Stromal cell of bone marrow (primary cell): ENCODE measurements around the gene KIFC3.
"Not testable (repeated sequence)": the region's sequence is repeated elsewhere in the genome, so short reads cannot be mapped to it uniquely, and the experiment has no call there.

Experiments
- DNase-seq: peaks from one replicate; pipeline ENCODE4 v3.0.0-alpha.2; 2012; ENCODE audit warnings: low read depth

KIFC3 gene

DNA sequence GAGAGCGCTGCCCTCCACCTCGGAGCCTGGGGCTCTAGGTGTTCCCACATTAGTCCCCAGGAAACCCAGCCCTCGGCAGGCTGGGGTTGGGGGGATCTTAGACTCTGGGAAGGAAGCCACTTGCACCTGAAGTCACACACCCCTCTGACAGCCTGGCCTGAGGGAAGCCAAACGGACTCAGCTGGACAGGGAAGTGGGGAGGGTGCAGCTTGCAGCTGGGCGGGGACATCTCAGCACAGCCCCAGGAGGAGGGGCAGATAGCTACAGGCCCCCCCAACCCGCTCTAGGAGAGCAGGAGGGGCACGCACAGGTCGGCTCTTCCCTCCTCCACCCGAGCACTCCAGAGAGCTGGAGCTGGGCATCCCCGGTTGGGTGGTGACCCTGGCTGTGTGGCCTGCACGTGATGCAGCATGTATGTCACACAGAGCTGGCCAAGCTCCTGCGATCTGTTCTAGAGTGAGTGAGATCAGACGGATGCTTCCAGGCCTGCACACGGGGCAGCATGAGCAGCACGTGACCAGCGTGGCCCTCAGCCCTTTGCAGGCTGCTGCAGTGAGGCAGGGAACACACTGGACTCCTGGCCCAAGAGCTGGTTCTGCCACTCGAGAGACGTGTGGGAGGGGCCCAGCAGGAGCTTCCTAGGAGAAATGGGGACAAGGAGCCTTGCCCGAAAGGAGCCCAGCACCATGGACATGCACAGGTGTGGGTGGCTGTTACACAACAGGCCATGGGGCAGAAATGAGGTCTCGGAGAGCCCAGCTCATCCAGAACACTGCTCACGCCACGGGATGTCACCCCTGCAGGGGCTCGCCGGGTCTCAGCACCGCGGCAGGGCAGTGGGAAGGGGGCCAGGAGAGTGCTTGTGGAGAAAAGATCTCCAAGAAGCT is 15.4 kb downstream of the KIFC3 start:
- DNase-seq, result no peak

DNA sequence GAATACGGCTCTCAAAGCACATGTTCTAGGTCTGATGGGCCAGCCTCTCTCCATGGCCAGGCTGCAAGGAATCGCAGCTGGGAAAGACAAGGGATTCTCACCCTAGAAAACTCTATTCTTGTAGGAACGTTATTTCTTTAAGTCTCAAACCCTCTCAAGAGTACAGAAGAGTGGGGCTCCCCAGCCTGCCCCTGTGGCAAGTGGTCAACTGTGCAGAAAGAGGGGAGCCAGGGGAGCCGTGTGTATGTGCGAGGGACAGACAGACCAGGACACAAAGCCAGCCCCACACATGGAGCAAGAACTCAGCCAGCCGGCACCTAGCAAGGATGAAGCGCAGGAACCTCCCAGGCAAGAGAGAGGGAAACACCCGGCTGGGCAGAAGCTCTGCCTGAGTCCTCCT is 16.4 kb downstream of the KIFC3 start:
- DNase-seq, result no peak

DNA sequence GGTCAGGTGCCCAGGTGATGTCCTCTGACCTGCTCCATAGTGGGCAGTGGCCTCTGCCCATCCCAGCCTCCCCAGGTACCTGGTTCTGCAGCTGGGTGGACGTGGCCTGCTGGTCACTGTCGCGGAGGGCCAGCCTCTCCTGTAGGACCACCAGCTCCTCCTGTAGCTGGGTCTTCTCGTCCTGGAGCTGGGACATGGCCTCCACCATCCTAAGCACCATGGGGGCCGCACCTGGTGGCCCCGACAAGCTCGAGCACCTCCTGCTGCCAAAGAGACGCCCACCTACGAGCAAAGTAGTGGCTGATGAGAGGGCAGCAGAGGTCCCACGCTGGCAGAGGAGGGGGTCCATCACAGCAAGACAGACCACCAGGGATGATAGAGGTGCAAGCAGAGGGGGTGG is 16.9 kb downstream of the KIFC3 start:
- no peak for DNase-seq

DNA sequence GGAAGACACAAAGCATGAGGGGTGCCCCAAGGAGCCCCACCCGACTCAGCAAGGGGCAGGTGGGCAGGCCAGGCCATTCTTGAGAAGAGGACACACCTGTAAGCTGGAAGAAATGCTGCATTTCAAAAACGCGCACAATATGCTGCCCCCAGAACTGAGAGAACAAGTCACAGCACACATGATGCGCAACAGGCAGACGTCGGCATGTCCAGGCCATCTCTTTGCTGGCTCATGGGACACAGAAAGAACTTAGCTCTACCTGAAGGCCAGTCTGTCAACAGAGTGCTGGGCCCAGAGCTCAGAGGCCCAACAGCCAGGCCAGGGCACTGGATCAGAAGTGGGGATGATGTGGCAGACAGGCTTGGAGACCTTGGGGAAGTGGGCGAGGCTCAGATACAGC is 18.0 kb downstream of the KIFC3 start:
- no peak for DNase-seq

DNA sequence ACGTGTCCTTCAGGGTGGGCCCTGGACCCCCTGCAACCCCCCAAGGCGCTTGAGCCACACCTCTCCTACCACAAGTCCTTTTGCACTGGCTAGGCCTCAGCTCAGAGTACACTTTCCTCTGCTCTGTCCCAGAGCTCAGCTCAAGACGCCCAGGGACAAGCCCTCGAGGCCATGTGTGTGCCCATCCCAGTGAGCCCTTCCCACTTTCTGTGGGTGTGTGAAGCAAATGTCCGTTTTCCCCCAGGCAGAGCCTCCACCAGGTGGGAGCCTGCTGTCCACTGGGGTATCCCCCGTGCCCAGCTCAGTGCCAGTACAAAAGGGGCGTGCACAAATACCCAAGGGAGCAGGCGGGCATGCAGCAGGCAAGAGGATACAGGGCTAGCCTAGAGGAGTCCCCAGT is 18.4 kb downstream of the KIFC3 start:
- no peak for DNase-seq

DNA sequence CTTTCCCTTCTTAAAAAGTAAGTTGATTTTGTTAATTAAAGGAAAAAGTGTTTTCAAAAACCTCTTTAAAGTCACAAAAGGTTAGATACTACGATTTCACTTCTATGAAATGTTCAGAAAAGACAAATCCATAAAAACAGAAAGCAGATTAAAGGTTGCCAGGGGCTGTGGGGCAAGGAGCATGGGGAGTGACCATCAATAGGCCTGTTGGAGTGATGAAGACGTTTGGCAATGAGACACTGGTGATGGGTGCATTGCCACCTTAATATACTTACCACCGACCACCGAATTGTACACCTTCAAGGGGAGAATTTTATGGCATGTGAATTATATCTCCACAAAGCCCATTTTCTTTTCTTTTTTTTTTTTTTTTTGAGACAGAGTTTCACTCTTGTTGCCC is 19.2 kb downstream of the KIFC3 start:
- no peak for DNase-seq

DNA sequence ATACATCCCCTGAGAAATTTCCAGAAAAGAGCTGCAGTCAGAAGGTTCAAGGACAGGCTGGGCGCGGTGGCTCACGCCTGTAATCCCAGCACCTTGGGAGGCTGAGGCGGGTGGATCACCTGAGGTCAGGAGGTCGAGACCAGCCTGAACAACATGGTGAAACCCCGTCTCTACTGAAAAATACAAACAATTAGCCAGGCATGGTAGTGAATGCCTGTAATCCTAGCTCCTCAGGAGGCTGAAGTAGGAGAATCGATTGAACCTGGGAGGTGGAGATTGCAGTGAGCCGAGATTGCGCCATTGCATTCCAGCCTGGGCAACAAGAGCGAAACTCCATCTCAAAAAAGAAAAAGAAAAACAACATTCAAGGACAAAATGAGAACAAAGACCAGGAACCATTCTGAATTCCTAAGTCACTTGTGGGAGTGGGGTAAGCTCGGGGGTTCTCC is 19.7 kb downstream of the KIFC3 start:
- DNase-seq, result not testable (repeated sequence)

DNA sequence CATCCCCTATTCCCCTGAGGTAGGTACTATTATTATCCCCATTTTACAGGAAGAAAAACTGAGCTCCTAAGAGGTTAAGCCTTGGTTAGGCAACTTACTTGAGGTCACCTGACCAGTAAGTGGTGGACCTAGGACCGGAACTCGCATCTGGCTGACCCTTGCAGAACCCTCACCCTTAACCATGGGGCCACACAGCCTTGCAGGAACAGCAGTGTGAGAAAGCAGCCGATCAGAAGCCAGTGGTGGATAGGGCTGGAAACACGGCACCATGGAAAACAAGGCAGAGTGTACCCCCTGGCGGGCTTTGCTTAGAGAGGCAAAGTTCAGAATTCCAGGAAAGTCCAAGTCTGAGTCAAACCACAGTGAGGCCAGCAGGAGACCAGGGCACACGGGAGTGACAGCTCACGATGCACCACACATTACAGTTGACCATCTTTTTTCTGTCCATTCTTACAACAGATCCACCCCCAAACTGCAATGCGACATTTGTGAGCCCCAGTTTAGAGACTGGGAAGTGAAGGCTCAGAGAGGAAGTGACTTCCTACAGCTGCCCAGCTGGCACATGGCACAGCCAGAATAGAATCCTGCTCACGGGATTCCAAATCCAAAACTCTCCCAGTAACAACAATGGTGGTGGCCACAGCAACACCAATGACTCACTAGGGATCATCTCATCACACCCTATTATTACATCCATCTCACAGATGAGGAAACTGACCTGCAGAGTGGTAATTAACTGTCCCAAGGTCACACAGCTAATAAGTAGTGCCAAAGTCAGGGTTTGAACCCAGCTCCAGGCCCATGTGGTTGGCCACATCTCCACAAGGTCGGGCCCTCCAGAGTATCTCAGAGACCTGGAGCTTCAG is 20.3 kb downstream of the KIFC3 start:
- peak; percentile 63 for DNase-seq

DNA sequence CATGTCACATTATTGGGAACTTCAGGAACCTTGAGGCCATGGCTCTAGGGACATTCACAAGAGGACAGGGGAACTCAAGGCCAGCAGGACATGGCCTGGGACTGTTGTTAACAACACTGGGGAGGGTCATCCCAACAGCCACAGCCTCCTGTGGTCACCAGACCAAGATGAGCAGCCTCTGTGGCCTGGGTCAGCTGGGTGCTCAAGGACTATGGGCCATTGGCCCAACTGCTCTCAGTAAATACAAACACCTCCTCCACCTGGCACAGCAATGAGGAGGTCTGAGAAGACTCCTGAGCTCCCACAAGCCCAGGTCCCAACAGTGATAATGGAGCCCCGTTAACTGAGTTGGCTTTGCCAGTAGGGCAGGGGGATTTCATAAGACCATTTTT is 20.9 kb downstream of the KIFC3 start:
- no peak for DNase-seq

DNA sequence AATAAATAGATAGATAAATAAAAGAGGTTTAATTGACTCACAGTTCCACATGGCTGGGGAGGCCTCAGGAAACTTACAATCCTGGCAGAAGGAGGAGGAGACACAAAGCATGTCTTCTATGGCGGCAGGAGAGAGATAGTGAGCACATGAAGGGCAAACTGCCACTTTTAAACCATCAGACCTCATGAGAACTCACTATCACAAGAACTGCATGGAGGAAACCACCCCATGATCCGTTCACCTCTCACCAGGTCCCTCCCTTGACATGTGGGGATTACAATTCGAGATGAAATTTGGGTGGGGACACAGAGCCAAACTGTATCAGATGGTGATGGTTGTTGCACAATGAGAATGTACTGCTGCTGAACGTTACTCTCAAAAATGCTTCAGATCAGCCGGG is 22.5 kb downstream of the KIFC3 start:
- DNase-seq, result not testable (repeated sequence)

DNA sequence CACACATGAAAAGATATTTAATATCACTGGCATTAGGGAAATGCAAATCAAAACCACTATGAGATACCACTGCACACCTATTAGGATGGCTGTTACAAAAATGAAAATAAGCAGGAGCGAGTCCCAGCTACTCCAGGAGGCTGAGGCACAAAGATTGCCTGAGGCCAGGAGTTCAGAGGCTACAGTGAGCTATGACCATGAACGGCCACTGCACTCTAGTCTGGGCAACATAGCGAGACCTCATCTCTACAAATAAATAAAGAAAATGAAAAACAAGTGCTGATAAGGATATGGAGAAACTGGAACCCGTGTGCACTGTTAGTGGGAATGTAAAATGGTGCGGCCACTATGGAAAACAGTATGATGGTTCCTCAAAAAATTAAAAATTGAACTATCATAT is 23.6 kb downstream of the KIFC3 start:
- DNase-seq, result no peak

DNA sequence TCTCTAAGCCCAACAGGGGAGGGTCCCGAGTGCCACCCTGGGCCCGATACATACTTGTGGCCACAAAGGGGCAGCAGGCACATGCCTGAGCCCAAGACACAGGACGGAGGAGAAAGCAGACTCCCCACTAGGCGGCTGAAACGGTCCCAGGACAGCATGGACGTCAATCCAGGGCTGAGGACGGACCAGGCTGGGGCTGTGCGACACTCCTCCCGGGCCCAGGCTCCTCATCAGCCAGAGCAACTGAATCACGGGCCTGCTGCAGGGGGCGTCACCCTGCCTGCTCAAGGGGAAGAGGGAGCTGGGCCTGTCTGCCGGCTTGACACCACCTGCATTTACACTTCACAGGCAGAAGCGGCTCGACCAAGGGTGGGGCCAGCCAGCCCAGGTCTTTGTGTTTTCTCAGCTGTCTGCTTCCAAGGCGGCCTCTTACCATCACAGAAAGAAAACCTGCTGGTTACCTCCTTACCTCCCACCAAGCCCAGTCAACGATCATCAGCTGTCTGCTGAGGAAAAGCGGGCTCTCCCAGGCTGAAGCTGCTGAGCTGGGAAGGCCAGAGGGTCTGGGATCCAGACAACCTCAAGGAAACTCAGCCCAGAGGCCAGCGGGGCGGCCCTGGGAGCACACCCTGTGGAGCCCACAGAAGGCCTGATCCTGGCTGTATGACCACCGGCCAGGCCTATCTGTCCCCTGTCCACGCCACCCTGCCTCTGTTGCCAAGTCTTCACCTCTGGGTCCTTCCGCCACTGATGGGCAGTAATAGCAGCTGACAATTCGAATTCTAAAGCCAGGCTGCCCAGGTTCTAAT is 26.4 kb downstream of the KIFC3 start:
- DNase-seq, result no peak

DNA sequence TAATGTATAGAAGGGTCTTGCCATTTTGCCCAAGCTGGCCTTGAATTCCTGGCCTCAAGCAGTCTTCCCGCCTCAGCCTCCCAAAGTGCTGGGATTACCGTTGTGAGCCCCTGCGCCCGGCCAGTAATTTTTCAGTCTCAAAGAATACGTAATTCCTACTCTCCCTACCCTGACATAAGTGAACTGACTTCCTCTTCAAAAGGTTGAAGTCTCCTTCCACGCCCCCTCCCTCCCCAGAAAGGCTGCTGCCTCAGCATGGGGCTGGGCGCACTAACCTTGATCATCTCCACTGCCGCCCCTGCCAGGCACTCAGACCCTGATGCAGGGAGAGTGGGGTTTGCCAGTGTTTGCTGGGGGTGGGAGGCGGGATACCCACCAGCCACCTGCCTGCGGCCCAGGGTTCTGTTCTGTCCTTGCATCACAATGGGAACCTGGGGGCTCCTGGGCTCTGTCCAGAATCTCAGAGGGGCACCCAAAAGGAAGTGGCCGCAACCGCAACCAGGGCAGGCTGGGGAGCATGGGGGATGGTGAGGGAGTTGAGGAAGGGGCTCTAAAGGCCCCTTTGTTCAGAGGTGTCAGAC is 27.5 kb downstream of the KIFC3 start:
- DNase-seq, result no peak

DNA sequence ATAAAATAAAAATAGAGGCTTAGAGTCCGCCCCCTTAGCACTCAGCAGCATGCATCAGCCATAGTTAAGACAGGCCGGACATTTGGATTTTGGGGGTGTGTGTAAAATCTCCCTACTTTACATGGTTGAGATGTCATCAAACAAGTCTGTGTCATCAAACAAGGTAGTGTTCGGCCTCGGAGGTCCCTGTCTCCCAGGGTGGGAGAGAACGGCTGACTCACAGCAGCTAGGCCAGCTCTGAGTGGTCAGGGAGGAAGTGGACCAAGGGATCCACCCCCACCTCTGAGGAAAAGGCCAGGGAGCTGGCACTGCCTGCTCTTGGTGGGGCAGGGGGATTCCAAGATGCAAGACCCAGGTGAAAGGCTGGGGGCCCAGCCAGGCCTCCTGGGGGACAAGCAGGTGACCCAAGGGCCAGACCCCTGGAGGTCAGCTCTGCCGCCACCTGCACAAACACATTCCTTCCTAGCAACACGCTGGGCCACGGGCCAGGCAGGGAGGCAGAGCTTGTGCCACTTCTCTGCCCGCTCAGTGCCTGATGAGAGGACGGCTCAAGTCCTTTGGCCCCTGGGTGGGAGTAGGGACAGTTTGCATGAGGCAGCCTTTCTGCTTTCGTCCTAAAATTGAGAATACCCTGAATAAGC is 28.5 kb downstream of the KIFC3 start:
- no peak for DNase-seq

DNA sequence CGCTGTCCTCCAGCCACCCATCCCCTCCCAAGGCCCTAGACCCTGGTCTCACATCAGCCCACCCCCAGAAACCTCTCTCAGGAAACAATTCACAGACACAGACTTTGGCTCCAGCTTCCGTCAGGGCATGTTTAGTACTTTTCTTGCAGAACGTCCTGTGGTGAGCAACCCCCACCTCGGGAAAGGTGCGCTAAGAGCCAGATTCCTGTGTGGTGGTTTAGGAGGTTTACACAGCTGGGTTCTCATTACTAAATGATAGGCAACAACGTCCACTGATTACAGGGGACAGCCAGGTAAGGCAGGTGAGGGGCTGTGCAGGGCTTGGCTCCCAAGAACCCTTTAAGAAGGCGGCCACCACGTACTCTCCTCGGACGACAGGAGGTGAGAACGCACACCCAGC is 29.3 kb downstream of the KIFC3 start:
- DNase-seq, result no peak

DNA sequence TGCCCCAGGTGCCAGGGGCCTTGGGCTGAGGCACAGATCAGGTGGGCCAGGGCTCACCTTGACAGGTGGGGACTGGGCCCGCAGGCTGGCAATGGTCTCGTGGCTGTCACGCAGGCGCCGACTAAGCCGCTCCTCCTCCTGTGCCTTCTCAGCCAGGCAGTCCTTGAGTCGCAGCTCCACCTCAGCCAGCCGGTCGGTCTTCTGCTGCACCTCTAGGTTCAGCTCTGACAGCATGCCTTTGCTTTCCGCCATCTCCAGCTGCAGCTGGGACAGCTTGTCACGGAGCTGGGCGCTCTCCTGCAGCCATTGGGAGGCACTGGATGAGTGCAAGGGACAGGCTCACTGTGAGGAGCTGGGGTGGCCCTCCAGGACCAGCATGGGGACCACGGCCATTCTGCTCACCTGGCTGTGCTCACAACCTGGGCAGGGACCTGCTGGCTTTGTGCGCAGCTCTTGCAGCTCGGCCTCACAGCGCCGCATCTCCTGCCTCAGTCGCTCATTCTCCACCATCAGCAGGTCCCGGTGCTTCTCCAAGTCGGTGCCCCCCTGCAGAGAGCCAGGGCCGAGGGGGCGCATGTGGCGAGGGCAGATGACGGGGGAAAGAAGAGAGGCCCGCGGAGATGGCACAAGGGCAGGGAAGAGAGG is 31.0 kb downstream of the KIFC3 start:
- DNase-seq, result no peak

DNA sequence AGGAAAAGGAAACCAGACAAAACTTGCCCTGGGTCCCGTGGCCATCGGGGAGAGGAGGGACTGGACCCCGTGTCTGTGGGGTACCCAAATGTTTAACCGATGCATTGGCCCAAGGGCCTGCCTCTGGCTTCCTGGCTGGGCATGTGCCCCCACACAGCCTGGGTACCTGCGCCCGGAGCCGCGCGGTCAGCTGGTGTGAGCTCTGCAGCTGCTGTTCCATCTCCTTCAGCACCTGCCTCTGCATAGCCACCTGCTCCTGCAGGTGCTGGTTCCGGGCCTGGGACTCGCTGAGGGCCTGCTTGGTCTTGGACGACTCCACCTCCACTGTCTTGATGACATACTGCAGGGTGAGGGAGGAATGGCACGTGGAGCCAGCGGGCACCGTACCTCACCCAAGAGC is 31.9 kb downstream of the KIFC3 start:
- DNase-seq, result no peak

DNA sequence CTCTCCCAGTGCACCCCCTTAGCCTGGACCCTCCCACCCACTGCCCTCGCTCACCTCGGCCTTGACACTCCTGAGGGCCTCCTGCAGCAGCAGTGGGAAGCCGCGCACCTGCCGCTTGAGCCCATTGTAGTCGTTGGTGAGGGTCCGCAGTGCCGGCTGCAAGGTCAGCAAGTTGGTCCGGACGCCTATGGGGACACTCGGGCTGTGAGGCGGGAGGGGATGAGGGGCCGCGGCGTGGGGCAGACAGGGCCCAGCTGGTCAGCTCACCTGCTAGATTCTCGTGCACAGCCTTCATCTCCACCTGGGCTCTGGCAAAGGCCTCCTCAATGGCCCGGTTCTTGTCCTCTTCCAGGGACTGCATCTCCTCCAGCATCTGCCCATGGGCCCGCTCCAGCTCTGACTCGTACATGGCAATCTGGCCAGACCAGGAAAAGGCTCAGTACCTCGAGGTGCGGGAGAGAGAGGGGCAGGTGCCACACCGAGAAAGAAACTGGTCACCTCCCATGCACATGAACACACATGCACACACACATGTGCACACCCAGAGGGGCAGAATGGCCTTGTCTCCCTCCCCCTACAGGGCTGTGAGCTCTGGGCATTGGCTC is 32.6 kb downstream of the KIFC3 start:
- DNase-seq, result no peak

DNA sequence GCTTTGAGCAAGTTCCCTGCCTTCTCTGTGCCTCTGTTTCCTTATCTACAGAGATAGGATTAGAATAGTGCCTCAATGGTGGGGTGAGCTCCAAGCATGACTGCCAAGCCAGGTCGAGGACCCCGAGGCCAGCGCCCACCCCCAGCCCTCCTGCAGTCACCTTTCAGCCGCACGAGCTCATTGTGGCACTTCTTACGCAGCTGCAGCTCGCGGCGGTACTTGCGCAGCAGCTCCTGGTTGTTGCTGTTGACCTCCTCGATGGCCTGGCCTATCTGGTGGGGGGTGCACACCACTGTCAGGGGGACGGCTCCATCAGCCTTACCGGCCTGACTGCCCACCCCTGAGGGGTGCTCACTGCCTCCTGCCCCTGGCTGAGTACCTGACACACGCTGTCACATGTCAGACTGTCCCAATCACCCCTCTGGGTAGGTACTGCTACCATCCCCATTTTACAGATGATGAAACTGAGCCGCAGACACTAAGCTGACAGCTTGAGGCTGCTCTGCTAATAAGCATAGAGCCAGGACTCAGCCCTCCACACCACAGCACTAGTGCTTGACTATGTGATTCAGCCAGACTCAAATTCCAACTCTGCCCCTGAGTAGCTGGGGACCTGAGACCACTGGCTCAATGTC is 35.5 kb downstream of the KIFC3 start:
- DNase-seq, result no peak

DNA sequence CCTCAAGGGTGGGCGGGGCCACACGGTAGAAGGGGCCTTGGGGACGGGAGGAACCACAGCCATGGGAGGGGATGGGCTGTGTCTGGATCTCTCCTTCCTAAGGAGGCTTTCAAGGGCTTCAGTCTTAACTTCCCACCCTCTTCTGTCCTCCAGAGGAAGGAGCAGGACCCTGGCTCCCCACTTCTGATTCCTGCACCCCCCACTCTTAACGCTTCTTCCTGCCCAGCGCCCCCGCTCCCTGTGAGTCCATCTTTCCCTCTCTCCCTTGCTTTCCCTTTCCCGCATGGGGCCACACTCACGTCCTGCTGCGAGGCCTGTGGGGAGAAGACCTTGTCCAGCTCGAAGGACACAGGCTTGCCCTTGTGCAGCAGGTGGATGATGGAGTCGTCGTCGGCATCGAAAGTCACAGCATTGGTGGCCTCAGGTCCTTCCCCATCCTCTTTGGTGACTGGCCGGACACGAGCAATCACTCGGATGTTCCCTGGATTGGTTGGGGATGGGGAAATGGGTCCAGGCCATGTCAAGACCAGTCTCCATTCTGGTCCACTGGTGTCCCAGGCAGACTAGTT is 37.0 kb downstream of the KIFC3 start:
- no peak for DNase-seq
